Measurements from ENCODE around the gene CNTLN.
"Not testable (repeated sequence)": the region's sequence is repeated elsewhere in the genome, so short reads cannot be mapped to it uniquely, and the experiment has no call there.

Gene CNTLN

DNA sequence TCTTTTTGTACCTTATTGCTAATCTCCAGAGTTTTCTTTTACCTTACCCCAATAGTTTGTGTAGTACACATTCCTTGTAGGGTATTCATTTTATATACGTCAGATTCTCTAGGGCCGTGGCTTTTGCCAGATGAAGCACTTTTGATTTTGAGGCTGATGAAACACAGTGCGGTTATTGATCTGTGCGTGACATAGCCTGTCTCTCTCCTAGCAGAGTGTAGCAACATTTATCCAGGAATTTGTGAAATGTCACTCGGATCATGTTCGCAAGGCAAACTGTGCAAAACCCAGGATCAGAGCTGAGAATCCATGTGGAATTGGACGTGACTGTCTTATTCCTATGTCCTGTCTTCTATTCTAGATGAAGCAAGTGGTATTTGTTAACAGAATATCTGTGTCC lies 302.0 kb downstream of the CNTLN start:
- Histone ChIP-seq H3K9ac (ENCODE audit: low read depth in 1 of 2, low read length in 2 of 2) (no peak overlapping the region), H3K27ac (ENCODE audit: low read depth, low read length) (no peak overlapping the region), H3K27me3 (ENCODE audit: control insufficient read depth in 1 of 2, insufficient read depth in 2 of 2, low read length in 2 of 2) (no peaks in the 10 kb centered on the region), H3K4me3 (ENCODE audit: low read depth in 1 of 2, low read length in 2 of 2) (no peak overlapping the region), H3K9me3 (ENCODE audit: control insufficient read depth in 1 of 2, low read length in 2 of 2) (peaks cover 2 to 4% of the 10 kb centered on the region in 2 donors), H3K4me1 (ENCODE audit: control insufficient read depth in 1 of 2, insufficient read depth in 2 of 2, low read length in 2 of 2) (no peaks in the 10 kb centered on the region), H3K36me3 (ENCODE audit: control insufficient read depth in 1 of 2, insufficient read depth in 2 of 2, low read length in 2 of 2) (no peaks in the 10 kb centered on the region)

- Histone ChIP-seq H3K27ac (ENCODE audit: low read depth, low read length) (no peak overlapping the region), H3K27me3 (ENCODE audit: control insufficient read depth in 1 of 2, insufficient read depth in 2 of 2, low read length in 2 of 2) (no peaks in the 10 kb centered on the region), H3K9ac (ENCODE audit: low read depth in 1 of 2, low read length in 2 of 2) (no peak overlapping the region), H3K4me1 (ENCODE audit: control insufficient read depth in 1 of 2, insufficient read depth in 2 of 2, low read length in 2 of 2) (no peaks in the 10 kb centered on the region), H3K36me3 (ENCODE audit: control insufficient read depth in 1 of 2, insufficient read depth in 2 of 2, low read length in 2 of 2) (no peaks in the 10 kb centered on the region), H3K4me3 (ENCODE audit: low read depth in 1 of 2, low read length in 2 of 2) (no peak overlapping the region), H3K9me3 (ENCODE audit: control insufficient read depth in 1 of 2, low read length in 2 of 2) (peaks cover 2 to 4% of the 10 kb centered on the region in 2 donors)
These were observed 303.0 kb downstream of the CNTLN start for GRCh38 chr9:17437813-17438212.

DNA sequence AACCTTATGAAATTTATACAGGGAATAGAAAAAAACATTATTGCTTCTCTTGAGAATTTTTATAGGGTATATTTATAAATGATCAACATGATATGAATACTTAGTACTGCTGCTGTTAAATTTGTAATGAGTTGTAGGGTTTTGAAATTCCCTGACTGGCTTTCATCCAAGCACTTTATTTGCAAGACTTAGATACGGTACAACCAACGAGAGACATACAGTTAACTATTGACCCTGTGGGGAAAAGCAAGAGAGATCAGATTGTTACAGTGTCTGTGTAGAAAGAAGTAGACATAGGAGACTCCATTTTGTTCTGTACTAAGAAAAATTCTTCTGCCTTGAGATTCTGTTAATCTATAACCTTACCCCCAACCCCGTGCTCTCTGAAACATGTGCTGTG lies 310.3 kb downstream of the CNTLN start:
- H3K27me3 ChIP-seq (ENCODE audit: control insufficient read depth in 1 of 2, insufficient read depth in 2 of 2, low read length in 2 of 2); H3K4me3 ChIP-seq (ENCODE audit: low read depth in 1 of 2, low read length in 2 of 2); H3K27ac ChIP-seq (ENCODE audit: low read depth, low read length); H3K36me3 ChIP-seq (ENCODE audit: control insufficient read depth in 1 of 2, insufficient read depth in 2 of 2, low read length in 2 of 2); H3K9me3 ChIP-seq (ENCODE audit: control insufficient read depth in 1 of 2, low read length in 2 of 2); H3K4me1 ChIP-seq (ENCODE audit: control insufficient read depth in 1 of 2, insufficient read depth in 2 of 2, low read length in 2 of 2); H3K9ac ChIP-seq (ENCODE audit: low read depth in 1 of 2, low read length in 2 of 2): not testable (repeated sequence)

GRCh38 chr9:17453751-17454150 lies 318.9 kb downstream of the CNTLN start:
- H3K27me3 ChIP-seq (ENCODE audit: control insufficient read depth in 1 of 2, insufficient read depth in 2 of 2, low read length in 2 of 2) = no peaks in the 10 kb centered on the region
- H3K4me1 ChIP-seq (ENCODE audit: control insufficient read depth in 1 of 2, insufficient read depth in 2 of 2, low read length in 2 of 2) = no peaks in the 10 kb centered on the region
- H3K9ac ChIP-seq (ENCODE audit: low read depth in 1 of 2, low read length in 2 of 2) = no peak overlapping the region
- no peaks in the 10 kb centered on the region for H3K9me3 ChIP-seq (ENCODE audit: control insufficient read depth in 1 of 2, low read length in 2 of 2)
- H3K4me3 ChIP-seq (ENCODE audit: low read depth in 1 of 2, low read length in 2 of 2) = no peak overlapping the region
- no peaks in the 10 kb centered on the region for H3K36me3 ChIP-seq (ENCODE audit: control insufficient read depth in 1 of 2, insufficient read depth in 2 of 2, low read length in 2 of 2)
- H3K27ac ChIP-seq (ENCODE audit: low read depth, low read length) = no peak overlapping the region

DNA sequence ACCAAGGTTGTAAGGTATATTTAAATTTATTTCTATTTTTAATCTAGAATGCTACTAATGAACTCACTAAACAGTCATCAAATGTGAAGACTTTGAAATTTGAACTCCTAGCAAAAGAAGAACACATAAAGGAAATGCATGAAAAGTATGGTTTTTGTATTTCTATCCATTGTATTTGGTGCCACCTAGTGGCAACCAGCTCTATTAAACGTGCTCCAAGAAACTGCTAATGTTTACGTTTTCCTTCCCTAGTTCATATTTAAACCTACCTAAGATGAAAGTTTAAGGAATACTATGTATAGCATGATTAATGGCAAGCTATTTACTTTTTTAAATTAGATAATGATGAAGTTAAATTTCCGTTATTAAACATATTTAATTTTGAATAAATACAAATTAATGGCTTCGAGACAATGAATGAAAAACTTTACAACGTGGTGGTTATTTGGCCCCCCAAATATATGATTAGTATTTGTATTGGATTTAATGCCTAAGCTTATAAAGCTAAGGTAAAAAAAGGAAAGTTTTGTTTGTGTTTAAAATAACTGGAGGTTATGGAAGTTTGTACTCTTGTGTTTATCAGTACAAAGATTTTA lies 328.1 kb downstream of the CNTLN start:
- no peak overlapping the region for H3K9ac ChIP-seq (ENCODE audit: low read depth in 1 of 2, low read length in 2 of 2)
- H3K27me3 ChIP-seq (ENCODE audit: control insufficient read depth in 1 of 2, insufficient read depth in 2 of 2, low read length in 2 of 2) = no peaks in the 10 kb centered on the region

GRCh38 chr9:17470036-17470813 lies 335.4 kb downstream of the CNTLN start:
- Histone ChIP-seq H3K27me3 (ENCODE audit: control insufficient read depth in 1 of 2, insufficient read depth in 2 of 2, low read length in 2 of 2) (no peaks in the 10 kb centered on the region), H3K36me3 (ENCODE audit: control insufficient read depth in 1 of 2, insufficient read depth in 2 of 2, low read length in 2 of 2) (no peaks in the 10 kb centered on the region), H3K9ac (ENCODE audit: low read depth in 1 of 2, low read length in 2 of 2) (no peak overlapping the region), H3K4me1 (ENCODE audit: control insufficient read depth in 1 of 2, insufficient read depth in 2 of 2, low read length in 2 of 2) (no peaks in the 10 kb centered on the region), H3K27ac (ENCODE audit: low read depth, low read length) (no peak overlapping the region), H3K4me3 (ENCODE audit: low read depth in 1 of 2, low read length in 2 of 2) (no peak overlapping the region), H3K9me3 (ENCODE audit: control insufficient read depth in 1 of 2, low read length in 2 of 2) (no peaks in the 10 kb centered on the region)

More for the DNA sequence above, 328.1 kb downstream of the CNTLN start:
- Histone ChIP-seq H3K36me3 (ENCODE audit: control insufficient read depth in 1 of 2, insufficient read depth in 2 of 2, low read length in 2 of 2) (no peaks in the 10 kb centered on the region), H3K27ac (ENCODE audit: low read depth, low read length) (no peak overlapping the region), H3K9me3 (ENCODE audit: control insufficient read depth in 1 of 2, low read length in 2 of 2) (no peaks in the 10 kb centered on the region), H3K4me1 (ENCODE audit: control insufficient read depth in 1 of 2, insufficient read depth in 2 of 2, low read length in 2 of 2) (no peaks in the 10 kb centered on the region), H3K4me3 (ENCODE audit: low read depth in 1 of 2, low read length in 2 of 2) (no peak overlapping the region)

GRCh38 chr9:17472126-17472525 lies 337.3 kb downstream of the CNTLN start:
- Histone ChIP-seq H3K4me1 (ENCODE audit: control insufficient read depth in 1 of 2, insufficient read depth in 2 of 2, low read length in 2 of 2) (no peaks in the 10 kb centered on the region), H3K9me3 (ENCODE audit: control insufficient read depth in 1 of 2, low read length in 2 of 2) (no peaks in the 10 kb centered on the region), H3K36me3 (ENCODE audit: control insufficient read depth in 1 of 2, insufficient read depth in 2 of 2, low read length in 2 of 2) (no peaks in the 10 kb centered on the region), H3K27ac (ENCODE audit: low read depth, low read length) (no peak overlapping the region), H3K9ac (ENCODE audit: low read depth in 1 of 2, low read length in 2 of 2) (no peak overlapping the region), H3K4me3 (ENCODE audit: low read depth in 1 of 2, low read length in 2 of 2) (no peak overlapping the region), H3K27me3 (ENCODE audit: control insufficient read depth in 1 of 2, insufficient read depth in 2 of 2, low read length in 2 of 2) (no peaks in the 10 kb centered on the region)

DNA sequence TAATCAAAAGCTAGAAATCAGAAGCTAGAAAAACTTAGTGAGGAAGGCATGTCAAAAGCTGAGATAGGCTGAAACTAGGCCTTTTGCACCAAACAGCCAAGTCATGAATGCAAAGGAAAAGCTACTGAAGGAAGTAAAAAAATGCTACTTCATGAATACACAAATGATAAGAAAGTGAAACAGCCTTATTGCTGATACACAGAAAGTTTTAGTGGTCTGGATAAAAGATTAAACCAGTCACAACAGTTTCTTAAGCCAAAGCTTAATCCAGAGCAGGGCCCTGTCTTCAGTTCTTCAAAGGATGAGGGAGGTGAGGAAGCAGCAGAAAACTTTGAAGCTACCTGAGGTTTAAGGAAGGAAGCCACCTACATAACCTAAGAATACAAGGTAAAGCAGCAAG lies 341.6 kb downstream of the CNTLN start:
- Histone ChIP-seq H3K9me3 (ENCODE audit: control insufficient read depth in 1 of 2, low read length in 2 of 2) (no peaks in the 10 kb centered on the region), H3K36me3 (ENCODE audit: control insufficient read depth in 1 of 2, insufficient read depth in 2 of 2, low read length in 2 of 2) (no peaks in the 10 kb centered on the region), H3K4me3 (ENCODE audit: low read depth in 1 of 2, low read length in 2 of 2) (no peak overlapping the region), H3K4me1 (ENCODE audit: control insufficient read depth in 1 of 2, insufficient read depth in 2 of 2, low read length in 2 of 2) (no peaks in the 10 kb centered on the region), H3K27ac (ENCODE audit: low read depth, low read length) (no peak overlapping the region), H3K9ac (ENCODE audit: low read depth in 1 of 2, low read length in 2 of 2) (no peak overlapping the region), H3K27me3 (ENCODE audit: control insufficient read depth in 1 of 2, insufficient read depth in 2 of 2, low read length in 2 of 2) (no peaks in the 10 kb centered on the region)

GRCh38 chr9:17477816-17478215 lies 343.0 kb downstream of the CNTLN start:
- no peaks in the 10 kb centered on the region for H3K27me3 ChIP-seq (ENCODE audit: control insufficient read depth in 1 of 2, insufficient read depth in 2 of 2, low read length in 2 of 2)
- no peaks in the 10 kb centered on the region for H3K36me3 ChIP-seq (ENCODE audit: control insufficient read depth in 1 of 2, insufficient read depth in 2 of 2, low read length in 2 of 2)
- no peak overlapping the region for H3K4me3 ChIP-seq (ENCODE audit: low read depth in 1 of 2, low read length in 2 of 2)
- no peaks in the 10 kb centered on the region for H3K4me1 ChIP-seq (ENCODE audit: control insufficient read depth in 1 of 2, insufficient read depth in 2 of 2, low read length in 2 of 2)
- H3K27ac ChIP-seq (ENCODE audit: low read depth, low read length) = no peak overlapping the region
- H3K9me3 ChIP-seq (ENCODE audit: control insufficient read depth in 1 of 2, low read length in 2 of 2) = no peaks in the 10 kb centered on the region
- no peak overlapping the region for H3K9ac ChIP-seq (ENCODE audit: low read depth in 1 of 2, low read length in 2 of 2)

DNA sequence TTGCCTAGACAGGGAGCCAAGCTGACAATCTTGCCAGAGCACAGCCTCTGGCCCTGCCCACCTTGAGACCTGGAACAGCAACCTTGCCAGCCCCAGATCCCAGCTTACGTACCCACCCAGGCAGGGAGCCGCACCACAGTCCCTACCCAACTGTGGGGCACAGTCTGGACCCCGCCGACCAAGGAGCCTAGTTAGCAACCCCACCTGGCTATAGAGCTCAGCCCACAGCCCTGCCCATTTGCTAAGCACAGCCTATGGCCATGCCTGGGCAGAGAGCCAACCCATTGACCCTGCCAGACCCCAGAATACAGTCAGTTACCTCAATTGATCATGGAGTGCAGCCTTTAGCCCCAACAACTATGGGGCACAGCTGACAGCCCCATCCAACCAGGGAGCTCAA lies 346.1 kb downstream of the CNTLN start:
- Histone ChIP-seq H3K4me3 (ENCODE audit: low read depth in 1 of 2, low read length in 2 of 2) (no peak overlapping the region), H3K9me3 (ENCODE audit: control insufficient read depth in 1 of 2, low read length in 2 of 2) (no peaks in the 10 kb centered on the region), H3K4me1 (ENCODE audit: control insufficient read depth in 1 of 2, insufficient read depth in 2 of 2, low read length in 2 of 2) (no peaks in the 10 kb centered on the region), H3K9ac (ENCODE audit: low read depth in 1 of 2, low read length in 2 of 2) (no peak overlapping the region), H3K27ac (ENCODE audit: low read depth, low read length) (no peak overlapping the region), H3K27me3 (ENCODE audit: control insufficient read depth in 1 of 2, insufficient read depth in 2 of 2, low read length in 2 of 2) (no peaks in the 10 kb centered on the region), H3K36me3 (ENCODE audit: control insufficient read depth in 1 of 2, insufficient read depth in 2 of 2, low read length in 2 of 2) (no peaks in the 10 kb centered on the region)

All from duodenal mucosa (tissue), 2 donors.